HepG2 (cell line): Measurements from ENCODE around the gene USP7. TPM values are rescaled to one million over a fixed set of nuclear protein-coding genes. Genes with fewer than 3 reads are reported as not detected.

Experiments
- CREM ChIP-seq, 2 experiments: sonication (generic) in 1 of 2; formaldehyde crosslinking in 1 of 2; IDR thresholded peaks; 2 replicates each; pipeline versions ENCODE4 v1.4.0 to v1.6.1; 2016 to 2020; ENCODE audit warnings: antibody characterized with exemption in 1 of 2, mild to moderate bottlenecking in 1 of 2, missing genetic modification reagents in 1 of 2
- FOXK1 ChIP-seq: sonication (generic); formaldehyde crosslinking; IDR thresholded peaks from 2 replicates; pipeline ENCODE4 v1.4.0; 2020; ENCODE audit warnings: low read depth, missing genetic modification reagents, borderline replicate concordance
- IRF2 ChIP-seq: IDR thresholded peaks from 2 replicates; pipeline ENCODE4 v1.6.1; 2018; ENCODE audit warnings: missing genetic modification reagents, missing compliant biosample characterization
- MXD4 ChIP-seq: IDR thresholded peaks from 2 replicates; pipeline ENCODE4 v1.6.1; 2016; ENCODE audit warnings: mild to moderate bottlenecking, missing biosample characterization, missing genetic modification reagents
- NFKBIZ ChIP-seq: IDR thresholded peaks from 2 replicates; pipeline ENCODE4 v1.6.1; 2018; ENCODE audit warnings: missing genetic modification reagents, missing compliant biosample characterization
- NFRKB ChIP-seq: fragments of 450-650 bp; IDR thresholded peaks from 2 replicates; pipeline ENCODE4 v1.6.1; 2017
- STAG1 ChIP-seq: sonication (generic); formaldehyde crosslinking; IDR thresholded peaks from 2 replicates; pipeline ENCODE4 v1.4.0; 2020; ENCODE audit warnings: missing genetic modification reagents
- ZKSCAN1 ChIP-seq: fragments of 150-350 bp; IDR thresholded peaks from 2 replicates; pipeline ENCODE4 v1.6.1; 2014; ENCODE audit warnings: low read length
- ZNF850 ChIP-seq: sonication (generic); formaldehyde crosslinking; conservative IDR thresholded peaks from 2 replicates; pipeline ENCODE4 v1.9.0; 2021; ENCODE audit warnings: mild to moderate bottlenecking, missing genetic modification reagents
- polyA plus RNA-seq, 8 experiments: library from polyadenylated mRNA; depleted of rRNA in 3 of 8; stranded (reverse) in 7 of 8; unstranded in 1 of 8; fragments of >200 nt; fragmentation: Illumina TruSeq in 4 of 8; extraction: Trizol in 4 of 8; gene quantifications; 2 replicates each; pipeline versions ENCODE4 v1.2.1 to v1.2.3, GENCODE V29; 2011 to 2016; ENCODE audit warnings: low read depth in 4 of 8, missing spikeins in 1 of 8, mixed read lengths in 1 of 8; ENCODE audit not compliant: insufficient read depth in 1 of 8
- total RNA-seq, 5 experiments: library from RNA; depleted of rRNA; stranded (reverse); fragments of >200 nt; fragmentation: Illumina TruSeq; extraction: Trizol; gene quantifications; 2 replicates each; pipeline ENCODE4 v1.2.3, GENCODE V29; 2016; ENCODE audit warnings: low read depth in 1 of 5
- TF ChIP-seq, protein P1 (sequence below): sonication (generic); formaldehyde crosslinking; IDR thresholded peaks from one replicate; pipeline ENCODE4 v1.5.1; 2020; ENCODE audit warnings: mild to moderate bottlenecking, missing genetic modification reagents; ENCODE audit errors: not compliant biosample characterization
- TF ChIP-seq, protein P2 (sequence below): sonication (generic); formaldehyde crosslinking; IDR thresholded peaks from 2 replicates; pipeline ENCODE4 v1.8.0; 2022; ENCODE audit warnings: mild to moderate bottlenecking, missing genetic modification reagents, moderate library complexity
- TF ChIP-seq, protein P3 (sequence below): sonication (generic); formaldehyde crosslinking; IDR thresholded peaks from 2 replicates; pipeline ENCODE4 v1.9.0; 2021; ENCODE audit warnings: missing genetic modification reagents, borderline replicate concordance
- TF ChIP-seq, protein P4 (sequence below): sonication (generic); formaldehyde crosslinking; IDR thresholded peaks from 2 replicates; pipeline ENCODE4 v1.8.1; 2023; ENCODE audit warnings: mild to moderate bottlenecking, missing genetic modification reagents

USP7 gene
- total and polyA plus RNA-seq, 2 of the 13 experiments (the other 11 are each of a cell fraction or from before 2014, with no cell fraction given) = 52.5 to 173 TPM

DNA sequence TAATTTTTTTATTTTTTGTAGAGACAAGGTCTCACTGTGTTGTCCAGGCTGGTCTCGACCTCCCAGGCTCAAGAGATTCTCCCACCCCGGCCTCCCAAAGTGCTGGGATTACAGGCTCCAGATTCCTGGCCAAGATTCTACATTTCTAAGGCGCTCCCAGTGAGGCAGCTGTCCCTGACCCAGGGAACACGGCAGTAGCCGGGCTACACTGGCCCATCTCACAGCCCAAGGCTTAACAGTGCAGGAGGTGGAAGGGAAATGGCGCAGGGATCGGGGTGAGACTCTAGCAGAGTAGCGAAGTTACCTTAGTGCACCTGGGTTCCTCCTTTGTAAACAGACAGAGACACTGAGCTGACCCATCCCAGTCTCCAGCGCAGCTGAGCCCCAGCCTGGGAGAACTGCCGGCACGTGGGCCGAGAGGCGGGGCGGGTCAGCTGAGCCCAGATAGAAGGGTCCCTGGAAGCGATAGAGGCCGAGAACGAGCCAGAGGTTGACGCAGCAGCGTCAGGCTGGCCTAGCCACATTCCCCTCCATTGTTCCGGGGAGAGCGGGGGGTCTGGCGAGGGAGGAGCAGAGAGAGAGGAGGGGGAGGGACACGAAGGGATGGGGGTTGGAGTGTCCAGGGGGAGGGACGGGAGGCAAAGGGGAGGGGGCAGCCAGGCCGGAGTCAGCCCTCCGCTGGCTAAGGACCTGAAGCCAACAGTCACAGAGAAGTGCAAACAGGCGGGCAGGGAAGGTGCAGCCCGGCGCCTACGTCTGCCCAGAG, 97.4 kb downstream of the USP7 start (continued):
- TF ChIP-seq, protein P1, sequence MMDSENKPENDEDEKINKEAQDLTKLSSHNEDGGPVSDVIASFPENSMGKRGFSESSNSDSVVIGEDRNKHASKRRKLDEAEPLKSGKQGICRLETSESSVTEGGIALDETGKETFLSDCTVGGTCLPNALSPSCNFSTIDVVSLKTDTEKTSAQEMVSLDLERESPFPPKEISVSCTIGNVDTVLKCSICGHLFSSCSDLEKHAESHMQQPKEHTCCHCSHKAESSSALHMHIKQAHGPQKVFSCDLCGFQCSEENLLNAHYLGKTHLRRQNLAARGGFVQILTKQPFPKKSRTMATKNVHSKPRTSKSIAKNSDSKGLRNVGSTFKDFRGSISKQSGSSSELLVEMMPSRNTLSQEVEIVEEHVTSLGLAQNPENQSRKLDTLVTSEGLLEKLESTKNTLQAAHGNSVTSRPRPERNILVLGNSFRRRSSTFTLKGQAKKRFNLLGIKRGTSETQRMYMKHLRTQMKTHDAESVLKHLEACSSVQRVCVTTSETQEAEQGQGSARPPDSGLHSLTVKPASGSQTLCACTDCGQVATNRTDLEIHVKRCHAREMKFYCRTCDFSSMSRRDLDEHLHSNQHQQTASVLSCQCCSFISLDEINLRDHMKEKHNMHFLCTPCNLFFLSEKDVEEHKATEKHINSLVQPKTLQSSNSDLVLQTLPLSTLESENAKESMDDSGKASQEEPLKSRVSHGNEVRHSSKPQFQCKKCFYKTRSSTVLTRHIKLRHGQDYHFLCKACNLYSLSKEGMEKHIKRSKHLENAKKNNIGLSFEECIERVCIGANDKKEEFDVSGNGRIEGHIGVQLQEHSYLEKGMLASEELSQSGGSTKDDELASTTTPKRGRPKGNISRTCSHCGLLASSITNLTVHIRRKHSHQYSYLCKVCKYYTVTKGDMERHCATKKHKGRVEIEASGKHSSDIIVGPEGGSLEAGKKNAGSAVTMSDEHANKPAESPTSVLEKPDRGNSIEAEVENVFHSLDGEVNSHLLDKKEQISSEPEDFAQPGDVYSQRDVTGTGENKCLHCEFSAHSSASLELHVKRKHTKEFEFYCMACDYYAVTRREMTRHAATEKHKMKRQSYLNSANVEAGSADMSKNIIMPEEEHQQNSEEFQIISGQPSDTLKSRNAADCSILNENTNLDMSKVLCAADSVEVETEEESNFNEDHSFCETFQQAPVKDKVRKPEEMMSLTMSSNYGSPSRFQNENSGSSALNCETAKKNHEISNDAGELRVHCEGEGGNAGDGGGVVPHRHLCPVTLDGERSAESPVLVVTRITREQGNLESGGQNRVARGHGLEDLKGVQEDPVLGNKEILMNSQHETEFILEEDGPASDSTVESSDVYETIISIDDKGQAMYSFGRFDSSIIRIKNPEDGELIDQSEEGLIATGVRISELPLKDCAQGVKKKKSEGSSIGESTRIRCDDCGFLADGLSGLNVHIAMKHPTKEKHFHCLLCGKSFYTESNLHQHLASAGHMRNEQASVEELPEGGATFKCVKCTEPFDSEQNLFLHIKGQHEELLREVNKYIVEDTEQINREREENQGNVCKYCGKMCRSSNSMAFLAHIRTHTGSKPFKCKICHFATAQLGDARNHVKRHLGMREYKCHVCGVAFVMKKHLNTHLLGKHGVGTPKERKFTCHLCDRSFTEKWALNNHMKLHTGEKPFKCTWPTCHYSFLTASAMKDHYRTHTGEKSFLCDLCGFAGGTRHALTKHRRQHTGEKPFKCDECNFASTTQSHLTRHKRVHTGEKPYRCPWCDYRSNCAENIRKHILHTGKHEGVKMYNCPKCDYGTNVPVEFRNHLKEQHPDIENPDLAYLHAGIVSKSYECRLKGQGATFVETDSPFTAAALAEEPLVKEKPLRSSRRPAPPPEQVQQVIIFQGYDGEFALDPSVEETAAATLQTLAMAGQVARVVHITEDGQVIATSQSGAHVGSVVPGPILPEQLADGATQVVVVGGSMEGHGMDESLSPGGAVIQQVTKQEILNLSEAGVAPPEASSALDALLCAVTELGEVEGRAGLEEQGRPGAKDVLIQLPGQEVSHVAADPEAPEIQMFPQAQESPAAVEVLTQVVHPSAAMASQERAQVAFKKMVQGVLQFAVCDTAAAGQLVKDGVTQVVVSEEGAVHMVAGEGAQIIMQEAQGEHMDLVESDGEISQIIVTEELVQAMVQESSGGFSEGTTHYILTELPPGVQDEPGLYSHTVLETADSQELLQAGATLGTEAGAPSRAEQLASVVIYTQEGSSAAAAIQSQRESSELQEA = peak; percentile 68
- TF ChIP-seq NFRKB (no peak), MXD4 (CRISPR knock-in tag) (peak; percentile 98), ZNF850 (CRISPR knock-in tag) (no peak), FOXK1 (CRISPR knock-in tag) (peak; percentile 46; the same call in 1 of the 2 replicates), NFKBIZ (peak; percentile 30; the same call in 1 of the 2 replicates), IRF2 (CRISPR knock-in tag) (peak; percentile 72; the same call in 1 of the 2 replicates), STAG1 (no peak), CREM (IDR thresholded peaks at IDR 0.05) (peak; percentile 26; the same call in 1 of the 2 replicates), CREM (CRISPR knock-in tag; IDR thresholded peaks at IDR 0.05) (no peak), ZKSCAN1 (no peak)
- TF ChIP-seq, protein P2, sequence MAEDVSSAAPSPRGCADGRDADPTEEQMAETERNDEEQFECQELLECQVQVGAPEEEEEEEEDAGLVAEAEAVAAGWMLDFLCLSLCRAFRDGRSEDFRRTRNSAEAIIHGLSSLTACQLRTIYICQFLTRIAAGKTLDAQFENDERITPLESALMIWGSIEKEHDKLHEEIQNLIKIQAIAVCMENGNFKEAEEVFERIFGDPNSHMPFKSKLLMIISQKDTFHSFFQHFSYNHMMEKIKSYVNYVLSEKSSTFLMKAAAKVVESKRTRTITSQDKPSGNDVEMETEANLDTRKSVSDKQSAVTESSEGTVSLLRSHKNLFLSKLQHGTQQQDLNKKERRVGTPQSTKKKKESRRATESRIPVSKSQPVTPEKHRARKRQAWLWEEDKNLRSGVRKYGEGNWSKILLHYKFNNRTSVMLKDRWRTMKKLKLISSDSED (CRISPR knock-in tag) = no peak
- TF ChIP-seq, protein P3, sequence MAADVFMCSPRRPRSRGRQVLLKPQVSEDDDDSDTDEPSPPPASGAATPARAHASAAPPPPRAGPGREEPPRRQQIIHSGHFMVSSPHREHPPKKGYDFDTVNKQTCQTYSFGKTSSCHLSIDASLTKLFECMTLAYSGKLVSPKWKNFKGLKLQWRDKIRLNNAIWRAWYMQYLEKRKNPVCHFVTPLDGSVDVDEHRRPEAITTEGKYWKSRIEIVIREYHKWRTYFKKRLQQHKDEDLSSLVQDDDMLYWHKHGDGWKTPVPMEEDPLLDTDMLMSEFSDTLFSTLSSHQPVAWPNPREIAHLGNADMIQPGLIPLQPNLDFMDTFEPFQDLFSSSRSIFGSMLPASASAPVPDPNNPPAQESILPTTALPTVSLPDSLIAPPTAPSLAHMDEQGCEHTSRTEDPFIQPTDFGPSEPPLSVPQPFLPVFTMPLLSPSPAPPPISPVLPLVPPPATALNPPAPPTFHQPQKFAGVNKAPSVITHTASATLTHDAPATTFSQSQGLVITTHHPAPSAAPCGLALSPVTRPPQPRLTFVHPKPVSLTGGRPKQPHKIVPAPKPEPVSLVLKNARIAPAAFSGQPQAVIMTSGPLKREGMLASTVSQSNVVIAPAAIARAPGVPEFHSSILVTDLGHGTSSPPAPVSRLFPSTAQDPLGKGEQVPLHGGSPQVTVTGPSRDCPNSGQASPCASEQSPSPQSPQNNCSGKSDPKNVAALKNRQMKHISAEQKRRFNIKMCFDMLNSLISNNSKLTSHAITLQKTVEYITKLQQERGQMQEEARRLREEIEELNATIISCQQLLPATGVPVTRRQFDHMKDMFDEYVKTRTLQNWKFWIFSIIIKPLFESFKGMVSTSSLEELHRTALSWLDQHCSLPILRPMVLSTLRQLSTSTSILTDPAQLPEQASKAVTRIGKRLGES (CRISPR knock-in tag) = no peak
- TF ChIP-seq, protein P4, sequence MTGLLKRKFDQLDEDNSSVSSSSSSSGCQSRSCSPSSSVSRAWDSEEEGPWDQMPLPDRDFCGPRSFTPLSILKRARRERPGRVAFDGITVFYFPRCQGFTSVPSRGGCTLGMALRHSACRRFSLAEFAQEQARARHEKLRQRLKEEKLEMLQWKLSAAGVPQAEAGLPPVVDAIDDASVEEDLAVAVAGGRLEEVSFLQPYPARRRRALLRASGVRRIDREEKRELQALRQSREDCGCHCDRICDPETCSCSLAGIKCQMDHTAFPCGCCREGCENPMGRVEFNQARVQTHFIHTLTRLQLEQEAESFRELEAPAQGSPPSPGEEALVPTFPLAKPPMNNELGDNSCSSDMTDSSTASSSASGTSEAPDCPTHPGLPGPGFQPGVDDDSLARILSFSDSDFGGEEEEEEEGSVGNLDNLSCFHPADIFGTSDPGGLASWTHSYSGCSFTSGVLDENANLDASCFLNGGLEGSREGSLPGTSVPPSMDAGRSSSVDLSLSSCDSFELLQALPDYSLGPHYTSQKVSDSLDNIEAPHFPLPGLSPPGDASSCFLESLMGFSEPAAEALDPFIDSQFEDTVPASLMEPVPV (CRISPR knock-in tag) = peak; percentile 43; the same call in 1 of the 2 replicates
